Choroid plexus epithelial cell (primary cell): ENCODE results near the gene ROCK2.
"Not testable (repeated sequence)": the region's sequence is repeated elsewhere in the genome, so short reads cannot be mapped to it uniquely, and the experiment has no call there.

Experiments used
- DNase-seq: peaks from one replicate; pipeline ENCODE4 v3.0.0-alpha.2; 2010; ENCODE audit warnings: low read depth
- H3K4me3 ChIP-seq: 2 replicates; pipeline ENCODE4 v1.5.1; 2011; ENCODE audit warnings: low read depth, mild to moderate bottlenecking, control low read depth, low read length, moderate library complexity
- TF ChIP-seq, protein P1 (sequence below): conservative IDR thresholded peaks from 2 replicates; pipeline ENCODE4 v1.5.1; 2011; ENCODE audit warnings: low read depth, mild to moderate bottlenecking, control low read depth, inconsistent platforms, low read length, moderate library complexity

Gene ROCK2

DNA sequence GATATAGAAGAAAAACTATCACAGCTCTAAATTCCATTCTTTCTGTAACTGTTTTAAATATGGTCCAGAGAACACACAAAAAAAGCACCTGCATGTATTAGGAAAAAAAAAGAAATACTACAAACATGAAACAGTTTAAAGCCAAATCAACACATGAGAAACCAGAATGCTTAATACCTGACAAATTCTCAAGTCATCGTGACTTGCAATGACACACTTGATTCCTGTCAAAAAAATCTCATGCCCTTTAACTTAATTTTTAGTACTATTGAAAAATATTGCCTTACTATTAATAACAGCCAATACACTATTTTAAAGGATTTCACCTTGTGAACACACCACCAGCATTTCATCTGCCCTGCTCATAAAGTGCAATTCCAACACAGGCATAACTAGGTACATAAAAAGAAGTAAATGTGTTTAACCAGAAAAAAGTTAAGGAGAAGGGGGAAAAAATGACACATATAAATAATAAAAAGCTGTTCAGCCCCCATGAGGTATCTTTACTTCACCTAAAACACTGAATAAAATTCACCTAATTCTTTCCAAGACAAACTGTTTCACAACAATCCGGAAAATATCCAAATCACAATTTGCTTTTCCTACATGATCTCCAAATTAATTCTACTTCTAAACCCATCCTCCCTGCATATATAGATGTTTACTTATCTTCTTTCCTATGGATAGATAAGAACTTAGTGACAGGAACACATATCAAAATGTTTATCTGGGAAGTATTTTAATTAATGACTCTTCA lies 10.8 kb downstream of the ROCK2 start:
- TF ChIP-seq, protein P1, sequence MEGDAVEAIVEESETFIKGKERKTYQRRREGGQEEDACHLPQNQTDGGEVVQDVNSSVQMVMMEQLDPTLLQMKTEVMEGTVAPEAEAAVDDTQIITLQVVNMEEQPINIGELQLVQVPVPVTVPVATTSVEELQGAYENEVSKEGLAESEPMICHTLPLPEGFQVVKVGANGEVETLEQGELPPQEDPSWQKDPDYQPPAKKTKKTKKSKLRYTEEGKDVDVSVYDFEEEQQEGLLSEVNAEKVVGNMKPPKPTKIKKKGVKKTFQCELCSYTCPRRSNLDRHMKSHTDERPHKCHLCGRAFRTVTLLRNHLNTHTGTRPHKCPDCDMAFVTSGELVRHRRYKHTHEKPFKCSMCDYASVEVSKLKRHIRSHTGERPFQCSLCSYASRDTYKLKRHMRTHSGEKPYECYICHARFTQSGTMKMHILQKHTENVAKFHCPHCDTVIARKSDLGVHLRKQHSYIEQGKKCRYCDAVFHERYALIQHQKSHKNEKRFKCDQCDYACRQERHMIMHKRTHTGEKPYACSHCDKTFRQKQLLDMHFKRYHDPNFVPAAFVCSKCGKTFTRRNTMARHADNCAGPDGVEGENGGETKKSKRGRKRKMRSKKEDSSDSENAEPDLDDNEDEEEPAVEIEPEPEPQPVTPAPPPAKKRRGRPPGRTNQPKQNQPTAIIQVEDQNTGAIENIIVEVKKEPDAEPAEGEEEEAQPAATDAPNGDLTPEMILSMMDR, result no peak
- no peak for DNase-seq
- H3K4me3 ChIP-seq, result no peak overlapping the region

DNA sequence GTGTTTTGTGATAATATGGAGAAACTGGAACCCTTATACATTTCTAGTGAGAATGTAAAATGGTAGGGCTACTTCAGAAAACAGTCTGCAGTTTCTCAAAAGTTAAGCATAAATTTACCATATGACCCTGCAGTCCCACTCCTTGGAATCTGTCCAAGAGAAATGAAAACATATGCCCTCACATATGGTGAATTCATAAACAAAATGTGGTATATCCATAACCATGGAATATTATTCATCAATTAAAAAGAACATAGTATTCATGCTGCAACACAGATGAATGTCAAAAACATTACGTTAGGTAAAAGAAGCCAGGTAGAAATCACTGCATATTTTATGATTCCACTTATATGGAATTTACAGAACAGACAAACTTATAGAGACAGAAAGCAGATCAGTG lies 11.8 kb downstream of the ROCK2 start:
- no peak overlapping the region for H3K4me3 ChIP-seq
- no peak for DNase-seq
- TF ChIP-seq, protein P1, result no peak

DNA sequence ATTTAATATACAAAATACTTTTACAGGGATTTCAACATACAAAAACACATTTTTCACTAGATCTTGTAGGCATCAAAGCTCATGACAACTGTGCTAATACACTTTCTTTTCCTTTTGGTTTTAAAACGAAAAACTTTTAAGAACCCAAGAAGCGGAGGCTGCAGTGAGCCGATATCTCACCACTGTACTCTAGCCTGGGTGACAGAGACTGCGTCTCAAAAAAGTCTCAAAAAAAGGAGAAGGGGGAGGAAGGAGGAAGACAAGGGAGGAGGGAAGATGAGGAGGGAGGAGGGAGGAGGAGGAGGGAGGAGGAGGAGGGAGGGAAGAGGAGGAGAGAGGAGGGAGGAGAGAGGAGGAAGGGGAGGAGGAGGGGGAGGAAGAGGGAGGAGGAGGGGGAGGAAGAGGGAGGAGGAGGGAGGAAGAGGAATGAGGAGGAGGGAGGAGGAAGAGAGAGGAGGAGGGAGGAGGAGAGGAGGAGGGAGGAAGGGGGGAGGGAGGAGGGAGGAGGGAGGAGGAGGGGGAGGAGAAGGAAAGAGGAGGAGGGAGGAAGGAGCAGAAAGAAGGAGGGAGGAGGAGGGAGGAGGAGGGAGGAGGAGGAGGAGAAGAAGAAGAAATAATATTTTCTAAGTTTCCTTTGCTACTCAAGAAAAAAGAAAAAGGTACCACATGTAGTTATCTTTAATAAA lies 13.8 kb downstream of the ROCK2 start:
- H3K4me3 ChIP-seq, result no peak overlapping the region
- TF ChIP-seq, protein P1, result no peak
- no peak for DNase-seq

DNA sequence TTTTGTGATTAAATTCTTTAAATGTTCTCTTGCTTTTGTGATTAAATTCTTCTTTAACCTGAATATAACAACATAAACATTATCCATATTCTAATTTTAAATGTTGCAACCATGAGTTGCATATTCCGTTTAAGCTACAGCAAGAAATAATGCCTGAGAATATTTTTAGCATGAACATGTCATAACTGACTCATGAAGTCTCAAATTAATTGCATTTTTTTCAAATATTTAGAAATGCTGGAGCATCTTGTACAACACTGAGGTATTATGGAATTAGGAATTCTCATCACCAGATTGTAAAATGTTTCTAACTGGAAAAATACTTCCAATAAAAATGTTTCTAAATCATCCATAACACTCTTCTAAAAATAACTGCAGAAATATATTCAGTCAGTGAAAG lies 14.7 kb downstream of the ROCK2 start:
- TF ChIP-seq, protein P1, result no peak
- no peak overlapping the region for H3K4me3 ChIP-seq
- DNase-seq, result peak; percentile 42

DNA sequence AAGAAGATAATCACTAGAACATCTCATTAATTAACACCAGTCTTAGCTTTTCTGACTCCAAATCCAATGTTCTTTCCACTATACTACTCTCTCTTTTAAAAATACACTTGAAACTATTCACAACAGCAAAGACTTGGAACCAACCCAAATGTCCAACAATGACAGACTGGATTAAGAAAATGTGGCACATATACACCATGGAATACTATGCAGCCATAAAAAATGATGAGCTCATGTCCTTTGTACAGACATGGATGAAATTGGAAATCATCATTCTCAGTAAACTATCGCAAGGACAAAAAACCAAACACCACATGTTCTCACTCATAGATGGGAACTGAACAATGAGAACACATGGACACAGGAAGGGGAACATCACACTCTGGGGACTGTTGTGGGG lies 15.9 kb downstream of the ROCK2 start:
- not testable (repeated sequence) for DNase-seq, H3K4me3 ChIP-seq

DNA sequence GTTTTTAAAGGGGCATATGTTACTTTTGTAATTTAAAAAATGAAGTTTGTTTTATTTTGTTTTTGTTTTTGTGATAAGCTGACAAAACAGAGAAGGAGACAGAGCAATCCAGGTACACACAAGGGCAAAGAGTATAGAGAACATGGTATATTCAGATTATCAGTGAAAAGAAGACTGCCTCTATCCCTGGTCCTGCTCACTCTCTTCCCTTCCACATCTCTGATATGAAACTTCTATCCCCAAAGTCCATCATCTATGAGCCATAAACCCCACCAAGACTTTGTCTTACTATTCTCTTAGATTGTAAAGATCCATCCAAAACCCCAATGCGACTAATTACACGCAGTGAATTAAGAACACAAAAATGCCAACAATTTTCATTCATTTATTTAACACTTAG lies 16.6 kb downstream of the ROCK2 start:
- H3K4me3 ChIP-seq, result no peak overlapping the region
- TF ChIP-seq, protein P1, result no peak
- no peak for DNase-seq

DNA sequence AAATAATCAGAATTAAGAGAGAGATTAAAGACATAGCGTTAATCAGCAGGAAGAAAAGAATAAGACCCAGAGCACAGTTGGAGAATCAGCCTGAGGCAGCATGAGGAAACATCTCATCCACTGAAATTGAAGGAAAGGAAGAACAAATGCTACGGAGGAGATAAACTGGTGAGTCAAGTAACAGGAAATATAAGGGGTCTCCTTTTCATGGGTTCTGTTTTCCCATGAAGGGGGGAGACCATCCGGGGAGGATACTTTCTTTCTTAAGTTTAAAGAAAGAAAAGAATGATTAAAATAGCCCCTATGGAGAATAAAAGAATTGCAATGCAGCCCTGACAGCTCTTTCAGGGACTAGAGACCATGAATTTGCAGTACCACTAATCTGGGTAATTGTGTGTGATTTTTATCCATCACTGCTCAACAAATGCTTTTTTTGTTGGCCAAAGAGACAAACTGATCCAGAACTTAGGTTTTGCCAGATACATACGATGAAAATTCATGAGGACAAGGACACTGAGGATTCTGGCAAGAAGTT lies 17.7 kb downstream of the ROCK2 start:
- H3K4me3 ChIP-seq, result no peak overlapping the region
- TF ChIP-seq, protein P1, result no peak
- no peak for DNase-seq
